Activated naive CD8-positive, alpha-beta T cell treated with anti-CD3 and anti-CD28 coated beads, Interleukin-2, amount 50 U/mL, for 24 hours (primary cell): ENCODE results near the gene GTPBP6.

Experiments used
- ATAC-seq: fragments of 150-1000 bp; cut with Tn5 transposase; one replicate; pipeline ENCODE4 v1.10.0; 2021
- DNase-seq: peaks from one replicate; pipeline ENCODE4 v3.0.0; 2021
- H3K27ac Mint-ChIP-seq: one replicate; pipeline ENCODE4 v1.8.0; 2021; ENCODE audit warnings: mild to moderate bottlenecking, mixed read lengths
- H3K27me3 Mint-ChIP-seq: one replicate; pipeline ENCODE4 v1.8.0; 2021; ENCODE audit warnings: mixed read lengths
- H3K36me3 Mint-ChIP-seq: one replicate; pipeline ENCODE4 v1.8.0; 2021; ENCODE audit warnings: low read depth, mixed read lengths
- H3K4me1 Mint-ChIP-seq: one replicate; pipeline ENCODE4 v1.8.0; 2021; ENCODE audit warnings: mixed read lengths
- H3K4me3 Mint-ChIP-seq: one replicate; pipeline ENCODE4 v1.8.0; 2021; ENCODE audit warnings: mild to moderate bottlenecking, moderate library complexity, mixed read lengths
- H3K9me3 Mint-ChIP-seq: one replicate; pipeline ENCODE4 v1.8.0; 2021; ENCODE audit warnings: mixed read lengths

The GTPBP6 gene, protein sequence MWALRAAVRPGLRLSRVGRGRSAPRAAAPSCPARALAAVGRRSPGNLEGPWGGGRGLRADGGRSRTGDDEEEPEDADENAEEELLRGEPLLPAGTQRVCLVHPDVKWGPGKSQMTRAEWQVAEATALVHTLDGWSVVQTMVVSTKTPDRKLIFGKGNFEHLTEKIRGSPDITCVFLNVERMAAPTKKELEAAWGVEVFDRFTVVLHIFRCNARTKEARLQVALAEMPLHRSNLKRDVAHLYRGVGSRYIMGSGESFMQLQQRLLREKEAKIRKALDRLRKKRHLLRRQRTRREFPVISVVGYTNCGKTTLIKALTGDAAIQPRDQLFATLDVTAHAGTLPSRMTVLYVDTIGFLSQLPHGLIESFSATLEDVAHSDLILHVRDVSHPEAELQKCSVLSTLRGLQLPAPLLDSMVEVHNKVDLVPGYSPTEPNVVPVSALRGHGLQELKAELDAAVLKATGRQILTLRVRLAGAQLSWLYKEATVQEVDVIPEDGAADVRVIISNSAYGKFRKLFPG

DNA sequence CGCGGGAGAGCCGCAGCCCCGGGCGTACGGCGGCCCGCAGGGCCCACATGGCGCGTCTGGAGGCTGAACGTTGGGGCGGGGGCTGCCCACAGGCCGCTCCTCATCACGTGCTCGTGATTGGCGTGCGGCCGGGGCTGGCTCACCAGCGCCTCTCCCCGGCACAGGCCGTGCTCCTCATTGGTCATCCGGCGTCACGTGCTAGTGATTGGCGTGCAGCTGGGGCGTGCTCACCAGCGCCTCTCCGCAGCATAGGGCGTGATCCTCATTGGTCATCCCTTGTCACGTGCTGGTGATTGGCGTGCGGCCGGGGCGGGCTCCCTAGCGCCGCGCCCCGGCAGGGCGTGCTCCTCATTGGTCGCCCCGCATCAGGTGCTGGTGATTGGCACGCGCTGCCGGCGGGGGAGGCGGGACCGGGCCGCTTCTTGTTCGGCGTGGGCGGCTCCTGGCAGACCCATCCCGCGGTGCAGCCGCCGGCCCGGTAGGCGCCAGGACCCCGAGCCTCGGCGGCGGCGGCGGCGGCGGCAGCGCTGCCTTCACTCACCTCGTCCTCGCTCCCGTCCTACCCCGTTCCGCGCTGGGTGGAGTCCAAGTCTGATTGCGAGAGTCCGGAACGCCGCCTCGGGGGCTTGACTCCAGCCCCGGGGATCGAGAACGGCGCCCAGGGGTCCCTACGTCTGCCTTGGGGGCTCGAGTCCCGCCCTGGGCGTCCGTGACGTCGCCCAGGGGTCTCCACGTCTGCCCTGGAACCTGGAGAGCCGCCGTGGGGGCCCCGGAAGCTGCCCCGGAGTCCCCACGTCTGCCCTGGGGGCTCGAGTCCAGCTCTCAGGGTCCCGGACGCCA, at the start of gene GTPBP6:
GTPBP6 (minus strand) TSS at position 58 of the 840 bp plus-strand sequence; CDS start at position 49, 9 bp downstream.
- Mint-ChIP-seq H3K4me3 (peak within 1 kb of the TSS; percentile 87), H3K9me3 (no peaks in the 10 kb centered on the region), H3K27ac (peak within 1 kb of the TSS; percentile 97), H3K27me3 (peaks cover 4% of the 10 kb centered on the region), H3K4me1 (peaks cover 35% of the 10 kb centered on the region), H3K36me3 (peaks cover 9% of the 10 kb centered on the region)
- ATAC-seq: peak; percentile 81
- DNase-seq: peak; percentile 98

DNA sequence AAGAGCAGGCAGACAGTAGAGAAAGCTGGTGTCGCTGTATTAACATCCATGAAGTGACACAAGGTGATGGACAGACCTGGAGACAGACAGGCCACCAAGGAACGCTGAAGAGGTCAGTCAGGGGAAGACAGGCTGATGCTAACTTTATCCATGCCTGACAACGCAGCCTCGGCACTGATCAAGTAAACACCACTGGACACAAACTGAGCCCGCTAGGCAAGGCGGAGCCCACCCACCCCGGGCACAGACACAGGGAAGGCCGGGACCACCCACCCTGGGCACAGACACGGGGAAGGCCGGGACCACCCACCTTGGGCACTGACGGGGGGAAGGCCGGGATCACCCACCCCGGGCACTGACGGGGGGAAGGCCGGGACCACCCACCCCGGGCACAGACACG, 49.3 kb upstream of the GTPBP6 start:
- no peak for ATAC-seq
- H3K27ac Mint-ChIP-seq: no peak overlapping the region

DNA sequence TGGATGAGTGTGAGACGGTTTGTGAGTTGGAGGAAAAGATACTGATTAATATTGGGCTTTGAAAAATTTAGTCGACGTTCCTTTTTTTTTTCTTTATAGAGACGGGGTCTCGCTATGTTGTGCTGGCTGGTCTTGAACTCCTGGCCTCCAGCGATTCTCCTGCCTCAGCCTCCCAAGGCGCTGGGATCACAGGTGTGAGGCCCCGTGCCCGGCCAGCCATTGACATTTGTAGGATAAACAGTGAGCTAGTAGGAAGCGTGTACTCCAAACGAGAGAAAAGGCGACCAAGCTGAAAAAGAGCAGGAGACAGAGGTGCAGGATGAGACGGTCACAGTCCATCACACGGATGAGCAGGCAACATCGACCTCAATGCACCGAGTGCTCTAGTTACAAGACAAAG, 48.8 kb upstream of the GTPBP6 start:
- DNase-seq (no peak), ATAC-seq (no peak)
- peaks cover 7% of the 10 kb centered on the region for H3K36me3 Mint-ChIP-seq
- peaks cover 8% of the 10 kb centered on the region for H3K27me3 Mint-ChIP-seq
- peaks cover 13% of the 10 kb centered on the region for H3K4me1 Mint-ChIP-seq
- H3K9me3 Mint-ChIP-seq: no peaks in the 10 kb centered on the region
- H3K27ac Mint-ChIP-seq: no peak overlapping the region
- H3K4me3 Mint-ChIP-seq: no peak overlapping the region

More for the DNA sequence above, 49.3 kb upstream of the GTPBP6 start:
- Mint-ChIP-seq H3K36me3 (peaks cover 6% of the 10 kb centered on the region), H3K9me3 (no peaks in the 10 kb centered on the region), H3K27me3 (peaks cover 11% of the 10 kb centered on the region), H3K4me1 (peaks cover 15% of the 10 kb centered on the region), H3K4me3 (no peak overlapping the region)
- DNase-seq: no peak

DNA sequence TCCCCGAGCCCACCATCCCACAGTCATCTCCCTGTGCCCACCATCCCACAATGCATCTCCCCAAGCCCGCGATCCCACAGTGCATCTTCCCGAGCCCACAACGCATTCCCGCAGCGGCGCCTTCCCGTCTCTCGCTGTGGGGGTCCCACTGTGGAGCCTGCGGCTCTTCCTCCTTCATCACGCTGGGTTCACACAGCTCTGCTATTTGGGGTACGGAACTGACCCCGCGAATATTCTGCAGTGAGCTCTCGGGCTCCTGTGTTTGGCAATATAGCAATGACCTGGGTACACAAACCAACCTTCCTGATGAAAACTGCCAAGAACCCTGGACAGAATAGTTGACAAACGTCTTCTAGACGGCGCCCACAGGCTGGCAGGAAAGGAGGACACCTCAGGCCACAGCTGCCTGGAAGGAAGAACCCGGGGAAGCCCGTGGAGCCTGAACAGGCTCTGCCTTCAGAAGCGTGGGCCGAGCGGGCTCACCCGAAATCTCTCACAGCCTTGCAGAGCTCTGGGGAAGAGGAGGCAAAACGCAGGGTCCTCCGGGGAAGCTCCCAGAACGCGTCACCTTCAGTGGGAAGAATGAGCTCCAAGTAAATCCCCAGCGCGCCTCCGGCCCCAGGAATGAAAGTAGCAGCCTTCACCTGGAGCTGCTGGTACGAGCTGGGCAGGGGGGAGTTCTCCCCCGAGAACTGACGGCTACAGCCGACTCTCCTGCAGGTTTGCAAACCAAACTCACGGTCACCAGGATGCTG, 45.2 kb upstream of the GTPBP6 start:
- no peak for DNase-seq

DNA sequence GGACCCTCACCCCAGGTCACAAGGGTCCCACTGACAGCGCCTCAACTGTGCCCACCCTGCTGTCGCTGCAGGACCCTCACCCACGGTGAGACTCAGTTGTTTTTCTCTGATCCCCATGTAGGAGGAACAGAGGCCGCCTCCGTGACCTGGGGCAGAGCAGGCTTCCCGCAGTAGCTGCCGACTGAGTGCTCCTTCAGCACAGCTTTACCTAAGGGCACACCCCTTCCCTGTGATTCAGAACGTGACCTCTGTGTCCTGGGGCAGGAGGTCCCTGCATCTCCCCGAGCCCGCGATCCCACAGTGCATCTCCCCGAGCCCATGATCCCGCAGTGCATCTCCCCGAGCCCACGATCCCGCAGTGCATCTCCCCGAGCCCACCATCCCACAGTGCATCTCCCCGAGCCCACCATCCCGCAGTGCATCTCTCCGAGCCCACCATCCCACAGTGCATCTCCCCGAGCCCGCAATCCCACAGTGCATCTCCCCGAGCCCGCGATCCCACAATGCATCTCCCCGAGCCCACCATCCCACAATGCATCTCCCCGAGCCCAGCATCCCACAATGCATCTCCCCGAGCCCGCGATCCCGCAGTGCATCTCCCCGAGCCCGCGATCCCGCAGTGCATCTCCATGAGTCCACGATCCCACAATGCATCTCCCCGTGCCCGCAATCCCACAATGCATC, 44.5 kb upstream of the GTPBP6 start:
- Mint-ChIP-seq H3K27ac (no peak overlapping the region), H3K27me3 (no peaks in the 10 kb centered on the region), H3K36me3 (peaks cover 38% of the 10 kb centered on the region), H3K4me1 (no peaks in the 10 kb centered on the region), H3K4me3 (no peak overlapping the region), H3K9me3 (no peaks in the 10 kb centered on the region)
- ATAC-seq (no peak), DNase-seq (no peak)

More for the DNA sequence above, 45.2 kb upstream of the GTPBP6 start:
- H3K27ac Mint-ChIP-seq: no peak overlapping the region
- no peak overlapping the region for H3K4me3 Mint-ChIP-seq
- H3K4me1 Mint-ChIP-seq: no peaks in the 10 kb centered on the region
- no peaks in the 10 kb centered on the region for H3K27me3 Mint-ChIP-seq
- H3K9me3 Mint-ChIP-seq: no peaks in the 10 kb centered on the region
- H3K36me3 Mint-ChIP-seq: peaks cover 33% of the 10 kb centered on the region
- no peak for ATAC-seq

DNA sequence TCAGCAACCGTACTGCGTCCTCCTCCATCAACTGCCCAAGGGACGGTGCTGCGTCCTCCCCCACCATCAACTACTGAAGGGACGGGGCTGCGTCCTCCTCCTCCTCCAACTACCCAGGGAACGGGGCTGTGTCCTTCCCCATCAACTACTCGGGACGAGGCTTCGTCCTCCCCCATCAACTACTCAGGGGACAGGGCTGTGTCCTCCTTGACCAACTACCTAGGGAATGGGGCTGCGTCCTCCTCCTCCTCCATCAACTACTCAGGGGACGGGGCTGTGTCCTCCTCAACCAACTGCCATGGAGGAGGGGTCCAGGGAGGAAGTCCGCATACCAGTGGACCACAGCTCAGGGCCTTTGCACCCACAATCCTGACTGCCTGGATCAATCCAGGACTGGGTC, 43.8 kb upstream of the GTPBP6 start:
- Mint-ChIP-seq H3K36me3 (peaks cover 43% of the 10 kb centered on the region), H3K27me3 (no peaks in the 10 kb centered on the region), H3K4me1 (peaks cover 6% of the 10 kb centered on the region), H3K4me3 (no peak overlapping the region), H3K9me3 (peaks cover 4% of the 10 kb centered on the region), H3K27ac (no peak overlapping the region)
- no peak for DNase-seq
- ATAC-seq: no peak

DNA sequence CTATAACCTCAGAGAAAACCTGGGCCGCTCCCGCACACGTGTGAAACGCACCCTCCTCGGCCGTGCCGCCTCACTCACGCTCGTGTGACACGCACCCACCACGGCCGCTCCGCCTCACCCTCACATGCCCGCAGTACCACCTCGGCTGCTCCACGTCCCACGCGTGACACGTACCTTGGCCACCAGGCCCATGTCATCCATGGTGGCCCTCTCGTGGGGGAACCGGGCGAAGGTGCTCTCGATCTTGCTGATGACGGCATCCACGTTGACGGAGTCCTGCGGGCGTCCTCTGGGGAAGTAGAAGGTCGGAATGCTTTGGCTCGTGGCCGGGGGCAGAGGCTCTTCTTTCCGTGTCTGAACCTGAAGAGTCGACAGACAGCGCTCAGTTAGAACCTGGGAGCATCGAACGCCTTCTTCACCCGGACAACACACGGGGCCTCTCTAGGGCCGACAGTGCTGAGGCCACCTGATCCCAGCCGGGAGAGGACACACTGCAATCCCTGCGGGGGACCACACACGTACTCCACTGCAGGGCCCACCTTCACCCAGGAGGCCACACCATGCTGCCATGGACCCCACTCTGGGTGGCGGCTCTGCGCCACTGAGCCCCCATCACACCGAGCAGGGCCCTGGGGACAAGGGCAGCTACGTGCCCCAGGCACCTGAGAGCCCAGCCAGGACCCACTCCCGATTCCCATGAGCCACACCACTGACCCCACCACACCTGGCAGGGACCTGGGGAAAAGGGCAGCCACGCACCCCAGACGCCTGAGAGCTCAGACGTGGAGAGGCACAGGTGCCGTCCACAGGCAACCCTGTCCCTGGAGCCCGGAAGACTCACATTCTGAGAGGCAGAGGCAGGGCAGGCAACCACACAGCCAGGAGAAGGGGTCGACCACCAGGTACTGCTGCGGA, 42.9 kb upstream of the GTPBP6 start:
- no peak for DNase-seq
- H3K27me3 Mint-ChIP-seq: no peaks in the 10 kb centered on the region
- no peak overlapping the region for H3K27ac Mint-ChIP-seq
- ATAC-seq: no peak
- peaks cover 14% of the 10 kb centered on the region for H3K4me1 Mint-ChIP-seq
- H3K36me3 Mint-ChIP-seq: peaks cover 49% of the 10 kb centered on the region
- no peak overlapping the region for H3K4me3 Mint-ChIP-seq
- H3K9me3 Mint-ChIP-seq: peaks cover 5% of the 10 kb centered on the region

DNA sequence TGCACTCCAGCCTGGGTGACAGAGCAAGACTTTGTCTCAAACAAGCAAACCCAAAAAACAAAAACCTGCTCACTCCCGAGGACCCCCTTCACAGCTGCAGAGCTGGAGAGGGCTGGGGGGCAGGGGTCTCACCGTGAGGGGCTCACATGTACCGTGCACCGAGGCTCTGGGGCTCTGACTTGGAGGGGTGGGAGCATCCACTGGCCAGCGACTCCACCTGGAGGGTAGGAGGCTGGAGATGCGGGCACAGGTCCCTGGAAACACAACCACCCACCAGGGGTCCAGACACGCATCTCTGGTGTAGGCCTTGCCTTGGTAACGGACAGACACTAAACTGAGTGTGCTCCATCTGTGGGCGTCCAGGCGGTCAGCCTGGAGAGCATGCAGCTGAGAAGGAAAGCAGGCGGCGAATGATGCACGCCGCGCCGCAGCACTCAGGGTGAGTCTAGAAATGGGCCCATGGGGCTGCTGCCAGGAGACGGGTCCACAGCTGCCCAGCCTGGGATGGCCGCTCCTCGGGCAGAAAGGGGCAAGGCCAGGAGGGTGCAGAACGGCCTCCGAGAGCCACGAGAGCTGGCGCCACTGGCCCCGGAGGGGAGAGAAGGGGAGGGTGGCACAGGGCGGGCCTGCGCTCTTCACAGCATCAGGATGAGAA, 42.0 kb upstream of the GTPBP6 start:
- no peak for DNase-seq
- H3K27ac Mint-ChIP-seq: no peak overlapping the region
- no peak overlapping the region for H3K4me3 Mint-ChIP-seq
- H3K4me1 Mint-ChIP-seq: peaks cover 17% of the 10 kb centered on the region
- ATAC-seq: no peak
- H3K27me3 Mint-ChIP-seq: no peaks in the 10 kb centered on the region
- peaks cover 5% of the 10 kb centered on the region for H3K9me3 Mint-ChIP-seq
- H3K36me3 Mint-ChIP-seq: peaks cover 53% of the 10 kb centered on the region

DNA sequence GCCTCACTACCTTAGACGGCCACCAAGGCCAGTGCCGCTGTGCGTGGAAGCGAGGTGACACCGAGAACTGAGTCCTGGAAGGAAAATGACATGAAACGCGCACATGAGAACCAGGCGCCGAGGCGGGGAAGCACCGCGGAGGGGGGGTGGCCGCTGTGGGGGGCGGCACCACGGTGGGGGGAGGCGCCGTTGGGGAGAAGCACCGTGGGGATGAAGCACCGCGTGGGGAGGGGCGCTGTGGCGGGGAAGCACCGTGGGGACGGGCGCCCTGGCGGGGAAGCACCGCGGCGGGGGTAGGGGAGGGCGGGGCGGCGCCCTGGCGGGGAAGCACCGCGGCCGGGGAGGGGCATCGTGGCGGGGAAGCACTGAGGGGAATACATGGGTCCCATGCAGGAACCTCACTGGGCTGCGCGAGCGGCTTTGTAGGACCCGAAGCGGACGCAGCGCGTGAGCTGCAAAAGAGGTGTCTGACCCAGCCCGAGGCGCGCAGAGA, 40.1 kb upstream of the GTPBP6 start:
- ATAC-seq: no peak
- Mint-ChIP-seq H3K4me3 (no peak overlapping the region), H3K27me3 (no peaks in the 10 kb centered on the region), H3K36me3 (peaks cover 59% of the 10 kb centered on the region), H3K9me3 (peaks cover 5% of the 10 kb centered on the region), H3K4me1 (peaks cover 20% of the 10 kb centered on the region), H3K27ac (no peak overlapping the region)
- no peak for DNase-seq

DNA sequence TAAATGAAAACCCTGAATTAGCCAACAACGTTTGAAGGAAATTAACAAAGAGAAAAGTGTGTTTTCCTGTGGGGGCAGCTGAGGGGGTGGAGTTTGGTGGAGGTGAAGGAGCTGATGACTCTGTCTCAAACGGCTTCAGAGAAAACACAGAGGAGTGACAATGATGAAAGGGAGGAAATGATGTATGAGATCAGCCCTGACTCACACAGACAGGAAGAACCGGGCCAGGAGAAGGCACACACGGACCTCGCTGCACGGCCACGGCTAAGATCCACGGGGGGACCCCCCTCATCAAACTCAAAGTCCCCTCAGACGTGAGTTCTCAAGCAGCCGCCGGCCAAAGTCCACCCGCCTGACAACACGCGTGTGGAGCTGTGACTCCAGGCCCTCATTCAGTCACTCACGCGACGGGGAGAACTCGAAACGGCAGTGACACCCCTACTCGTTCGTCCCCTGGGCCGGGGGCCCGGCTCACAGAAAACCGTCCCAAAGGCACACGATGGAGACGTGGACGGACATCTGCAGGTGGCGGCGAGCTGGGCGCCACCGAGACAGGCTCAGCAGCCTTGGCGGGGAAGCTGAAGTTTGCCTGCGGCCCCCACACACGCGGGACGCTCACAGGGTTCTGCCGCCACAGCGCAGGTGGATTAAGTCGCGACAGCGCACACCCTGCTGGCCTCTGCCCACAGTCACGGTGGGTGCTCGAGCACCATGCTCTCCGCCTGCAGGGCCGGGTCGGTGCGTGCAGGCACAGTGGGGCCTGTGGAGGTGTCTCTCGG, 39.3 kb upstream of the GTPBP6 start:
- no peaks in the 10 kb centered on the region for H3K27me3 Mint-ChIP-seq
- peak; percentile 25 for DNase-seq
- peak overlapping the region; percentile 29 for H3K4me3 Mint-ChIP-seq
- peaks cover 20% of the 10 kb centered on the region for H3K4me1 Mint-ChIP-seq
- ATAC-seq: peak; percentile 92
- peaks cover 5% of the 10 kb centered on the region for H3K9me3 Mint-ChIP-seq
- H3K36me3 Mint-ChIP-seq: peaks cover 56% of the 10 kb centered on the region
- H3K27ac Mint-ChIP-seq: peak overlapping the region; percentile 90

DNA sequence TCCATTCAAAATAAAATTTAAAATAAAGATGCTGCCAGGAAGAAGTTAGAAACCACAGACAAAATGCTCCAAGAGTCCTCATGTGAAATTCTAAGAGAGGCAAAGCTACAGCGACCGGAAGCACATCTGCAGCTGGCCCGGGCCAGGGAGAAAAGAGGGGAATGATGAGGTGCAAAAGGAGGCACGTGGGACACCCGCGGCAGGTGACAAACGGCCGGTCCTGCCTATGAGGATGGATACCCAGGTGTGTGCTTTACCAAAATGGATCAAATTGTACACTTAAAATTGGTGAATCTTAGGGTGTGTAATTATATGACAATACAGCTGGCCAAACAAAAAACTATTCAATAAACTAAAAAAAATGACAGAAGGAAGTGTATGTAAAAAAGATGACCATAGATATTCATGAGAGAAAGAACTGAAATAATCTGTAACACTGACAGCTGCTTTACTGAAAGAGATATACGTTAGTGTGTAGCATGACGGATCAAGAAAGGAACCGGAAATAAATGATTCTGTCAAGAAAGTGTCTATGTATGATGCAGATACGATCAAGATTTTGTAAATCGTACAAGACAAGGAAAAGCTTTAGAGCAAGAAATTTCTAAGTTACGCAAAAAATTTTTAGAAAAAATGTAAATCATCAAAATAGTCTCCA, 38.6 kb upstream of the GTPBP6 start:
- Mint-ChIP-seq H3K27ac (peak overlapping the region; percentile 90), H3K4me3 (peak overlapping the region; percentile 29), H3K27me3 (no peaks in the 10 kb centered on the region), H3K36me3 (peaks cover 54% of the 10 kb centered on the region), H3K4me1 (peaks cover 20% of the 10 kb centered on the region), H3K9me3 (peaks cover 5% of the 10 kb centered on the region)
- no peak for ATAC-seq
- no peak for DNase-seq
